NCI-H526 treated with DMSO at 0.1 percent for 48 hours (cell line): ENCODE data around the gene MCTP2.

Experiments
- DNase-seq: peaks from one replicate; lab custom pipeline; 2025; lab: John Stamatoyannopoulos, UW

The MCTP2 gene, protein sequence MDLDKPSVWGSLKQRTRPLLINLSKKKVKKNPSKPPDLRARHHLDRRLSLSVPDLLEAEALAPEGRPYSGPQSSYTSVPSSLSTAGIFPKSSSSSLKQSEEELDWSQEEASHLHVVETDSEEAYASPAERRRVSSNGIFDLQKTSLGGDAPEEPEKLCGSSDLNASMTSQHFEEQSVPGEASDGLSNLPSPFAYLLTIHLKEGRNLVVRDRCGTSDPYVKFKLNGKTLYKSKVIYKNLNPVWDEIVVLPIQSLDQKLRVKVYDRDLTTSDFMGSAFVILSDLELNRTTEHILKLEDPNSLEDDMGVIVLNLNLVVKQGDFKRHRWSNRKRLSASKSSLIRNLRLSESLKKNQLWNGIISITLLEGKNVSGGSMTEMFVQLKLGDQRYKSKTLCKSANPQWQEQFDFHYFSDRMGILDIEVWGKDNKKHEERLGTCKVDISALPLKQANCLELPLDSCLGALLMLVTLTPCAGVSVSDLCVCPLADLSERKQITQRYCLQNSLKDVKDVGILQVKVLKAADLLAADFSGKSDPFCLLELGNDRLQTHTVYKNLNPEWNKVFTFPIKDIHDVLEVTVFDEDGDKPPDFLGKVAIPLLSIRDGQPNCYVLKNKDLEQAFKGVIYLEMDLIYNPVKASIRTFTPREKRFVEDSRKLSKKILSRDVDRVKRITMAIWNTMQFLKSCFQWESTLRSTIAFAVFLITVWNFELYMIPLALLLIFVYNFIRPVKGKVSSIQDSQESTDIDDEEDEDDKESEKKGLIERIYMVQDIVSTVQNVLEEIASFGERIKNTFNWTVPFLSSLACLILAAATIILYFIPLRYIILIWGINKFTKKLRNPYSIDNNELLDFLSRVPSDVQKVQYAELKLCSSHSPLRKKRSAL

DNA sequence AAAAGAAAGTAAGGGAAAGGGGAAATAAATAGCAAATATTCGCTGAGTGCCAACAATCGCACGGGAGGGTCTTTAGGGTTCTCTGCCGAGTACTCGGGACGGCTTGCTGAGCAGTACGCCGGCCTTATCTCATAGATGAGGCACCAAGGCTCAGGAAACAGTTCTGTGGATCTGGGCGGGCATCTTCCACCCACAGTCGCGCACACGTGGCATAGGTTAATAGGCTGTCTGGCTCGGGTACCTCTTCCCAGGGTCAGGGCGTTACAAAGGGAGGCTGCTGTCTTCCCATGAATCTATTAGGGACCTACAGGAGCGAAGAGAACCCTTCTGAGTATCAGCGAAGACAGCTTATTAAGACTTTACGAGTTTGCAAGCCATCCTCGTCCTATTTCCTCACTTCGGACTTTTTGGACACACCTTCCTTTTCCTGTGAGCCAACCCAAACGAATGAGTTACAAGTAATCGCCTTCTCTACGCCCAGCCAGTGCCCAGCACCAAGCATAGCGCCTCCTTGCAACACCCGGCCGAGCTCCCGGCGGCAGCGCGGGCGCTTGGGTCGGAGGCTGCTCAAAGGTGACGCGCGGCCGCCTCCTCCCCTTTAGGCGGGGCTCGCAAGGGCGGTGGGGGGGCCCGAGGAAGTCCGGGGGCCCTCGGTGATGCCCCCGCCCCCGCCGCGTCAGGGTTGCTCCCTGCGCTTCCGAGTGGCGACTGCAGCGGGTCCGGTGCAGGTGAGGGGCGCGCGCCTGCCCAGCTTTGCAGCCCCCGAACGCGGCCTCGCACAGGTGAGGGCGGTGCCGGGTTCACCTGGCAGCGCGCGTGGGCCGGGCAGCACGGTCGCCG lies at the start of gene MCTP2:
Gene MCTP2 (plus strand): TSS at position 679 of the 840 bp plus-strand sequence. CDS start 66,705 bp downstream, outside the sequence.
- peak; percentile 47 for DNase-seq

- no peak for DNase-seq
These were observed 48.5 kb upstream of the MCTP2 start for GRCh38 chr15:94182883-94183282.

- DNase-seq, result no peak
These were observed 45.7 kb upstream of the MCTP2 start for GRCh38 chr15:94185547-94186236.

GRCh38 chr15:94186770-94187331 lies 44.5 kb upstream of the MCTP2 start:
- DNase-seq, result no peak

- DNase-seq, result no peak
These were observed 37.5 kb upstream of the MCTP2 start for GRCh38 chr15:94193906-94194305.

DNA sequence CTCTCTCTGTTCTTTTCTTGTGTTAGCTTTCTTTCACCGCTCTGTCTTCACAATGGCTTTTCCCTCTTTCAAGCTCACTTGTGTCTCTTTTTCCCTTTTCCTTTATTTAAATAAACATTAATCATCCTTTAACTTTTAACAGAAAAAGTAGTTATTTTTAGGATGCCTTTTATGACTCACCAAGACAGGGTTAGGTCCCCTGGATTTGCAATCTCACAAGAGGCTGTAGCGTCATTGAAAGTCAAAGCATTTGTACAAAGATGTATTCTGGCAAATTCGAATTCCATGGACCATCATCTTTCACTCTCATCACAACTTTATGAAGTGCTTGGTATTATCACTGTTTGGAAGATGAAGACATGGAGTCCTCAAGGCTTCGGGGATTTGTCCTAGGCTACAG lies 34.8 kb upstream of the MCTP2 start:
- no peak for DNase-seq

GRCh38 chr15:94198633-94199032 lies 32.7 kb upstream of the MCTP2 start:
- no peak for DNase-seq

GRCh38 chr15:94199725-94200124 lies 31.6 kb upstream of the MCTP2 start:
- no peak for DNase-seq

- DNase-seq, result no peak
These were observed 28.1 kb upstream of the MCTP2 start for GRCh38 chr15:94203306-94203705.

- no peak for DNase-seq
These were observed 26.0 kb upstream of the MCTP2 start for GRCh38 chr15:94205366-94205765.

DNA sequence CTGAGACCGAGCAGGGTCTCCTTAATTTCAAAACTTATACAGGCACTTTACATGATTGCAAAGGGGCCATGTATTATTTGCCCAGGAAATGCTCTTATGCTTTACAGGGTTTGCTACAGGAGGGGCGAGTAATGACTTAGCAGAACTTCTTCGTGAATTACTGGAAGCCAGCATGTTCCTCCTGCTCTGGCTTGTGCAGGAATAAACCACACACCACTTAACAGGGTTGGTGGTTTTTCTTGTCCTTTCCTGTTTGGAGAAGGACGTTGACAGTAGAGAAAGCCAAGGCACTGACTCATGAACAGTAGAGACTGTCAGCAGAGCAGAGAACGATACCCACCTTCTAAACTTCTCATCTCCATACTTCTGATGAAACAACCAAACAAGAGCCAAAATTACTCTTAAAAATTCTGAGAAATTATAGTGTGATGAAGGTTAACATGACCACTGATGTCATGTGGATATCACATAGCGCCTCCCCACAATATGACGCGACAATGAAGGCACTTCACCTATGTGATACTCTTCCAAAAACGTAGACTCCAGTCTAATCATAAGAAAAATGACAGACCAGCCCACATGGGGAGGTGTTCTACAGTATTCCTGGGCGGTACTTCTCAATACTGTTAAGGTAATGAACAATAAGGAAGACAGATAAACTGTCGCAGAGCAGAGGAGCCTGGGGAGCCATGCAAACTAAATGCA lies 24.7 kb upstream of the MCTP2 start:
- DNase-seq, result no peak

DNA sequence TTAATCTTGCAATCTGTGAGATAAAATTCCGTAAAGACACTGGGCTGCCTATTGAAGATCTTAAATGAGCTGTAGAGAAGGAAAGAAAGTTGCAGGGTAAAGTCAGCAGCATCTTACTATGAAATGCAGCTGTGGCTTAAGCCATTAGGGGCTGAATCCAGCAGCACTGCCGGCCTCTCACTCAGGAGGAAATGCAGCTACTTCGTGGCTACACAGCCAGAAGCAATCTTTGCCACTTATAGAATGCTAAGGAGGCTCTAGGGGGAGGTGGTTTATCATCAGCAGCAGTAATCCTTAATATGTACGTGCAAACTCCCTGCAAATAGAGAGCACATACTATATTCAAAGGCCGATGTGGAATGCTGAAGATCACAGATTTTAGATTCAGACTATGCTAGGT lies 19.1 kb upstream of the MCTP2 start:
- DNase-seq, result no peak

- DNase-seq, result no peak
These were observed 5.7 kb upstream of the MCTP2 start for GRCh38 chr15:94225616-94226015.

DNA sequence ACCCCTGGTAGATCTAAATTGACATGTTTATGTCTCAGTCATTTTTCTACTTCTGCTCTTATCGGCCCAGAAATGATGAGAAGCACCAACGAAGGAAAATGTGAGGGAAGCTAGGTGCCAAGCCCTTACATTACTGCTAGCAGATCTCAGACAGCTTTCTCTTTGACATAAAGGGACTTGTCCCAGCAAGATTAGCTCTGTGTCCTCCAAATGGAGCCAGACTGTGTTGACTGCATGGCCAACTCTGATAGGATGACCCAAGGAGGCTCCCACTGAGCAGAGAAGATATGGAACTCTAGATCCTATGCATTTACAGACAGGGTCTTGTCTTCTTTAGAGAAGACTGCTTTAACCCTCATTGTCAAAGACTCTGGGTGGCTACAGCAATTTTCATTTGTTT lies 2.8 kb upstream of the MCTP2 start:
- DNase-seq, result no peak

- DNase-seq, result no peak
These were observed 1.6 kb upstream of the MCTP2 start for GRCh38 chr15:94229591-94230369.

DNA sequence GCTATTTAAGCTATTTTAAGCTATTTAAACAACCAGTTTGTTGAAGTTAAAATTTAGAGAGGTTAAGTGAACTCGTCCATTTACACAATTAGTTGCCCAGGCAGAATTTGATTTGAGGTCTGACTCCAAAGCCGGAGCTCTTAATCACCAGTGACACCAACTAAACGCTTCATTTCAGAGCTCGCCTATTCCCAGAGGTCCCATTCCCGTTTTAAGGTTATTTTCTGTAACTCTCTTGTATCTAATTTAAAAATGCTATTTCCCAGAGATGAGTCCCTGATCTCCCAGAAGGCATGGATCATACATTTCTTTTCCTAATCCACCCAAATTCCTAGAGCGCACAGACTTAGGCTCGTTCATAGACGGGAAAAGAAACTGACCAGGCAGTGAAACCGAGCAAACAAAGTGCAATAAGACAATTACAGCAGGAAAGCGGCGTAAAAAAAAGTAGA lies 904 bp upstream of the MCTP2 start:
- no peak for DNase-seq

DNA sequence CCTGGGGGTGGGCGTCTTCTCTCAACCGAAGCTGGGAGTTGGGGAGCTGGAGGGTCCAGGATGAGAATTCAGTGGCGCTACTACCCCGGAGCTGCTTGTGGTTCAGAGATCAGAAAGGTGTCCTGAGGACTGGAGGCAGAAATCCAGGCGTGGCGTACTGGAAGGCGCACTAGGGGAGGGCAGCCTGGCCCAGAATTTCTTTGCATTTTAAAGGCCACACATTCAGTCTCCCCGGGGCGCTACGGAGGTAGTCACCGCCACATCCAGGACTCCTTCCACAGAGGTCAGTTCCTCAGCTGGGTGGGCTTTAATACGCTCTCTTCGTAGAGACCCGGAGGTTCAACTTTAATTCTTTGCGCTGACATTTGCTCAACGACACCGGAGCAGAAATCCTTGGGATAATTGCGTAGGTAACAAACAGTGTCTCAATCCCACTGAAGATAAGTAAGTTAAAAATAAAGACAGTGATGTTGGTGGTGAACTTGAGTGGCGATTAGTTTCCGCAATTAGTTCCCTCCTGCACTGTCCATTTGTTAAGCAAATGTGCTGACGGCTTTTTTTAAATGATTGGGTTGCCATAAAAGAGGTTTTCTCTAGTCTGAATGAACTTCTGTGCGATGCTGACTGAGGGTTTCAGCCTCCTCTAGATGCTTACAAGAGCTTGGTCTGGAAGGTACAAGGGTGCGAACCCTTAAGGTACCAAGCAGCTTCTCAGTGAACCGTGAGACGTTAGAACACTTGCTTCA lies 535 bp downstream of the MCTP2 start:
- peak; percentile 42 for DNase-seq

DNA sequence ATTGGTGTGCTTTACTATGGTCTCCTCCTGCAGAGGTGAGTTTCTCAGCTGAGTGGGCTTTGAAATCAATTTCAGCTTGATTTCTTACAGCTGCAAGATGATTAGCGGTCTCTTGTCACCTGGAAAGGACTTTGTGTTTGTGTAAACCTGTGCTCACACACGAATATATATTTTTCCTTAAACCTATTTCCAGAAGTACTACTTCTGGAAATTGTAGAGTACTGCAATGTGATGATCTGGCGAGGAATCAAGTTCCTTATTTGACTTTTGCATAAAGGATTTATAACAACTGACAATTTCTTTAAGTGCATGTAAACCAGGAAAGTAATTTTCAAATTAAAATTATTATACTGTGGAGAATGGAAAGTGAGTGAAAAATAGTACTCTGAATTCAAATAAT lies 2.1 kb downstream of the MCTP2 start:
- no peak for DNase-seq

GRCh38 chr15:94234300-94234699 lies 2.9 kb downstream of the MCTP2 start:
- DNase-seq, result no peak
